Fibroblast of lung (primary cell): ENCODE data around the gene SNAP23. TPM values are rescaled to one million over a fixed set of nuclear protein-coding genes. Genes with fewer than 3 reads are reported as not detected.

Experiments
- DNase-seq, 2 donors: peaks; one replicate each; pipeline versions ENCODE4 v3.0.0 to v3.0.0-alpha.2; 2010; ENCODE audit warnings: low read depth in 2 of 2
- H2AFZ ChIP-seq: 2 replicates; pipeline ENCODE4 v1.5.1; 2012; ENCODE audit warnings: low read length, control low read depth, inconsistent platforms
- H3K27ac ChIP-seq: 2 replicates; pipeline ENCODE4 v1.5.1; 2011; ENCODE audit warnings: low read length, control low read depth; ENCODE audit not compliant: insufficient read depth
- H3K27me3 ChIP-seq: 2 replicates; pipeline ENCODE4 v1.5.1; 2011; ENCODE audit warnings: mild to moderate bottlenecking, low read length; ENCODE audit not compliant: control insufficient read depth, insufficient read depth
- H3K36me3 ChIP-seq: 2 replicates; pipeline ENCODE4 v1.5.1; 2011; ENCODE audit warnings: low read length; ENCODE audit not compliant: control insufficient read depth, insufficient read depth
- H3K4me1 ChIP-seq: 2 replicates; pipeline ENCODE4 v1.5.1; 2011; ENCODE audit warnings: low read length; ENCODE audit not compliant: control insufficient read depth, insufficient read depth; ENCODE audit errors: extremely low read depth
- H3K4me2 ChIP-seq: 2 replicates; pipeline ENCODE4 v1.5.1; 2011; ENCODE audit warnings: low read length, control low read depth; ENCODE audit not compliant: insufficient read depth; ENCODE audit errors: extremely low read depth
- H3K4me3 ChIP-seq, 4 experiments: fragments of 200-600 bp in 1 of 4; sonication (generic) in 1 of 4; replicated peaks in 1 of 4; 2 replicates each; pipeline ENCODE4 v1.5.1; 2011 to 2016; ENCODE audit warnings: low read length in 4 of 4, low read depth in 3 of 4, mild to moderate bottlenecking in 3 of 4, control low read depth in 2 of 4, inconsistent platforms in 1 of 4, mixed read lengths in 1 of 4; ENCODE audit not compliant: insufficient read depth in 1 of 4; ENCODE audit errors: control extremely low read depth in 1 of 4
- H3K79me2 ChIP-seq: 2 replicates; pipeline ENCODE4 v1.5.1; 2012; ENCODE audit warnings: mild to moderate bottlenecking, low read length, inconsistent platforms; ENCODE audit not compliant: control insufficient read depth, insufficient read depth
- H3K9ac ChIP-seq: 2 replicates; pipeline ENCODE4 v1.5.1; 2011; ENCODE audit warnings: mild to moderate bottlenecking, low read length, control low read depth; ENCODE audit not compliant: insufficient read depth
- H3K9me3 ChIP-seq: 2 replicates; pipeline ENCODE4 v1.5.1; 2012; ENCODE audit warnings: low read depth, low read length; ENCODE audit not compliant: control insufficient read depth, insufficient read depth
- H4K20me1 ChIP-seq: 2 replicates; pipeline ENCODE4 v1.5.1; 2011; ENCODE audit warnings: low read length; ENCODE audit not compliant: control insufficient read depth, insufficient read depth; ENCODE audit errors: extremely low read depth
- CTCF ChIP-seq, 2 donors: IDR thresholded peaks in 1 of 2; conservative IDR thresholded peaks in 1 of 2; 1 replicate in 1 of 2; 2 replicates in 1 of 2; pipeline ENCODE4 v1.5.1; 2011 to 2012; ENCODE audit warnings: low read length in 2 of 2, control low read depth in 1 of 2, inconsistent platforms in 1 of 2, low read depth in 1 of 2, mild to moderate bottlenecking in 1 of 2
- EZH2 ChIP-seq: IDR thresholded peaks from 2 replicates; pipeline ENCODE4 v1.5.1; 2012; ENCODE audit warnings: low read length, control low read depth, mild to moderate bottlenecking; ENCODE audit errors: missing control alignments
- polyA plus RNA-seq, 2 donors: library from polyadenylated mRNA; depleted of rRNA in 1 of 2; stranded (reverse) in 1 of 2; unstranded in 1 of 2; fragments of >200 nt; gene quantifications; 2 replicates each; pipeline ENCODE4 v1.2.1, GENCODE V29; 2011 to 2012; ENCODE audit warnings: missing spikeins in 1 of 2
- total RNA-seq: library from RNA; depleted of rRNA; stranded (reverse); fragments of >200 nt; gene quantifications from 2 replicates; pipeline ENCODE4 v1.2.1, GENCODE V29; 2014

SNAP23 gene
- total and polyA plus RNA-seq, 2 donors (not counting 1 experiment from before 2014, with no cell fraction given), result 80.9 to 84.6 TPM

- H3K9ac ChIP-seq, result peak overlapping the region; percentile 71
- peak overlapping the region; percentile 54 to 99 (median 76) for H3K4me3 ChIP-seq
- peak overlapping the region; percentile 96 for H2AFZ ChIP-seq
- H3K4me2 ChIP-seq, result peak overlapping the region; percentile 94
- peak in 1 of 2 donors; percentile 53 for DNase-seq
- peak overlapping the region; percentile 80 for H3K27ac ChIP-seq
- peaks cover 4% of the 10 kb centered on the region for H3K4me1 ChIP-seq
- peaks cover 42% of the 10 kb centered on the region for H3K79me2 ChIP-seq
- H3K27me3 ChIP-seq, result no peaks in the 10 kb centered on the region
- no peaks in the 10 kb centered on the region for H3K9me3 ChIP-seq
- H3K36me3 ChIP-seq, result peaks cover 4% of the 10 kb centered on the region
- TF ChIP-seq CTCF (conservative IDR thresholded peaks at IDR 0.05 in 1 of 2, IDR thresholded peaks at IDR 0.05 in 1 of 2; ENCODE audit: low read depth in 1 of 2, low read length in 2 of 2), result no peak
- H4K20me1 ChIP-seq, result no peaks in the 10 kb centered on the region
Observed at GRCh38 chr15:42547918-42548248, 52.4 kb downstream of the SNAP23 start.

- Histone ChIP-seq H3K4me1 (peaks cover 4% of the 10 kb centered on the region), H3K9me3 (no peaks in the 10 kb centered on the region), H3K4me3 (peak within 1 kb of the TSS; percentile 54 to 99 (median 76)), H3K79me2 (peaks cover 44% of the 10 kb centered on the region), H3K27me3 (no peaks in the 10 kb centered on the region), H3K9ac (peak within 1 kb of the TSS; percentile 71), H4K20me1 (no peaks in the 10 kb centered on the region), H3K27ac (peak within 1 kb of the TSS; percentile 80), H3K4me2 (peak within 1 kb of the TSS; percentile 94), H3K36me3 (peaks cover 4% of the 10 kb centered on the region), H2AFZ (peak within 1 kb of the TSS; percentile 96)
- peak; percentile 79 to 81 for DNase-seq
- TF ChIP-seq EZH2, result no peak
- no peak for TF ChIP-seq CTCF (conservative IDR thresholded peaks at IDR 0.05 in 1 of 2, IDR thresholded peaks at IDR 0.05 in 1 of 2; ENCODE audit: low read depth in 1 of 2, low read length in 2 of 2)
Observed at GRCh38 chr15:42548249-42549031, 53.0 kb downstream of the SNAP23 start, which contains the start of the genes HAUS2 and LRRC57. Gene HAUS2, plus strand, starts transcription at chr15:42548838. Its CDS starts 35 bp downstream, at chr15:42548873. Gene LRRC57, minus strand, starts transcription at chr15:42548793. Its CDS starts 359 bp downstream, at chr15:42548434.

- TF ChIP-seq EZH2 (no peak), CTCF (conservative IDR thresholded peaks at IDR 0.05 in 1 of 2, IDR thresholded peaks at IDR 0.05 in 1 of 2; ENCODE audit: low read depth in 1 of 2, low read length in 2 of 2) (no peak)
- H3K27ac ChIP-seq, result peak overlapping the region; percentile 80
- H3K4me3 ChIP-seq, result peak overlapping the region; percentile 54 to 99 (median 76)
- peak overlapping the region; percentile 13 for H3K4me2 ChIP-seq
- peak overlapping the region; percentile 96 for H2AFZ ChIP-seq
- no peaks in the 10 kb centered on the region for H3K27me3 ChIP-seq
- peaks cover 47% of the 10 kb centered on the region for H3K79me2 ChIP-seq
- no peaks in the 10 kb centered on the region for H4K20me1 ChIP-seq
- H3K36me3 ChIP-seq, result no peaks in the 10 kb centered on the region
- H3K9me3 ChIP-seq, result no peaks in the 10 kb centered on the region
- DNase-seq, result peak; percentile 24 to 27
- peaks cover 4% of the 10 kb centered on the region for H3K4me1 ChIP-seq
- H3K9ac ChIP-seq, result peak overlapping the region; percentile 71
Observed at GRCh38 chr15:42549032-42549491, 53.6 kb downstream of the SNAP23 start.
